HepG2 (cell line): ENCODE results near the gene RCAN2.

Experiments used
- ARHGAP35 ChIP-seq: sonication (generic); formaldehyde crosslinking; IDR thresholded peaks from 2 replicates; pipeline ENCODE4 v1.9.0; 2022; ENCODE audit warnings: mild to moderate bottlenecking, inconsistent platforms, moderate library complexity, missing genetic modification reagents, borderline replicate concordance
- BHLHE40 ChIP-seq: IDR thresholded peaks from 2 replicates; pipeline ENCODE4 v1.6.1; 2011; ENCODE audit warnings: low read length, improper control_type of control experiment
- SMAD1 ChIP-seq: sonication (generic); formaldehyde crosslinking; IDR thresholded peaks from 2 replicates; pipeline ENCODE4 v1.4.0; 2020; ENCODE audit warnings: missing genetic modification reagents, low read depth, mild to moderate bottlenecking, borderline replicate concordance
- ZBTB25 ChIP-seq: IDR thresholded peaks from 2 replicates; pipeline ENCODE4 v1.6.1; 2018; ENCODE audit warnings: missing genetic modification reagents
- ZNF850 ChIP-seq: sonication (generic); formaldehyde crosslinking; conservative IDR thresholded peaks from 2 replicates; pipeline ENCODE4 v1.9.0; 2021; ENCODE audit warnings: mild to moderate bottlenecking, missing genetic modification reagents
- TF ChIP-seq, protein P1 (sequence below): sonication (generic); formaldehyde crosslinking; IDR thresholded peaks from 2 replicates; pipeline ENCODE4 v1.5.1; 2020; ENCODE audit warnings: missing genetic modification reagents, mild to moderate bottlenecking, borderline replicate concordance
- TF ChIP-seq, protein P2 (sequence below): fragments of 450-650 bp; IDR thresholded peaks from 2 replicates; pipeline ENCODE4 v1.6.1; 2016
- TF ChIP-seq, protein P3 (sequence below): sonication (generic); formaldehyde crosslinking; IDR thresholded peaks from 2 replicates; pipeline ENCODE4 v1.4.0; 2020; ENCODE audit warnings: missing genetic modification reagents

DNA sequence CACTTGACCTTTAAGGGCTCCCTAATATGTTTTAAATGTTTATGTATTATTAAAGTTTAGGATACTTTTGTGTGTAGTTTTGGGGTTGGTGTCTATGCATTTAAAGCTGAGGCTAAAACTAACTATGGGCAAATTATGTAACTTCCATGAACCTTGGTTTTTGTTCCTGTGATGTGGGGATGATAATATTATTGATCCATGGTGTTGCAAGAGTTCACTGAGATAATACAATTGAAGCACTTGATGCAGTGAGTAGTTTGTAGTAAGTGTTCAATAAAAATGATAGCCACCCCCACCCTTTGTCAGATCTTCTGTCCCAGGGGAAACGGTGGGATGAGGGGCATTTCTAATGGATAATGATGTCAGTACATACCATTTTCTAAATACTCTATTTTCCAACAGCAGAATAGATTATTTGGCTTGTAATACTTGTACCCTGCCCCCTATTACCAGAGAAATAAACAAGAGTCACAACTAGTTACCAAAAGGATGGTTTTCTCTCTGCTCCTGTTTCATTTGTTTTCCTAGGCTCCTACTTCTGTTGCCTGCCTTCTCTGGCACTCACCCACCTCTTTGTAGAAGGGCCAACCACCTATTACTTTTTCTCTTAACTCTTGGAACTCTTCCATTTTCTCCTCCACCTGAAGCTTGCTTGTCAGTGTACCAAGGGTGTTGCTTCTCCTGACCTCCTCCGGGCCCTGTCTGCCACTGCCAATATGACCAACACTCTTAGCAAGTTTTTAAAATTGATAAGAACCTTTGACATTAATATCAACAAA lies 97.9 kb downstream of the RCAN2 start:
- TF ChIP-seq BHLHE40 (no peak), ZBTB25 (CRISPR knock-in tag) (no peak), ARHGAP35 (CRISPR knock-in tag) (no peak), ZNF850 (CRISPR knock-in tag) (no peak), SMAD1 (CRISPR knock-in tag) (no peak)
- TF ChIP-seq, protein P1, sequence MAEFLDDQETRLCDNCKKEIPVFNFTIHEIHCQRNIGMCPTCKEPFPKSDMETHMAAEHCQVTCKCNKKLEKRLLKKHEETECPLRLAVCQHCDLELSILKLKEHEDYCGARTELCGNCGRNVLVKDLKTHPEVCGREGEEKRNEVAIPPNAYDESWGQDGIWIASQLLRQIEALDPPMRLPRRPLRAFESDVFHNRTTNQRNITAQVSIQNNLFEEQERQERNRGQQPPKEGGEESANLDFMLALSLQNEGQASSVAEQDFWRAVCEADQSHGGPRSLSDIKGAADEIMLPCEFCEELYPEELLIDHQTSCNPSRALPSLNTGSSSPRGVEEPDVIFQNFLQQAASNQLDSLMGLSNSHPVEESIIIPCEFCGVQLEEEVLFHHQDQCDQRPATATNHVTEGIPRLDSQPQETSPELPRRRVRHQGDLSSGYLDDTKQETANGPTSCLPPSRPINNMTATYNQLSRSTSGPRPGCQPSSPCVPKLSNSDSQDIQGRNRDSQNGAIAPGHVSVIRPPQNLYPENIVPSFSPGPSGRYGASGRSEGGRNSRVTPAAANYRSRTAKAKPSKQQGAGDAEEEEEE (CRISPR knock-in tag): no peak
- TF ChIP-seq, protein P2, sequence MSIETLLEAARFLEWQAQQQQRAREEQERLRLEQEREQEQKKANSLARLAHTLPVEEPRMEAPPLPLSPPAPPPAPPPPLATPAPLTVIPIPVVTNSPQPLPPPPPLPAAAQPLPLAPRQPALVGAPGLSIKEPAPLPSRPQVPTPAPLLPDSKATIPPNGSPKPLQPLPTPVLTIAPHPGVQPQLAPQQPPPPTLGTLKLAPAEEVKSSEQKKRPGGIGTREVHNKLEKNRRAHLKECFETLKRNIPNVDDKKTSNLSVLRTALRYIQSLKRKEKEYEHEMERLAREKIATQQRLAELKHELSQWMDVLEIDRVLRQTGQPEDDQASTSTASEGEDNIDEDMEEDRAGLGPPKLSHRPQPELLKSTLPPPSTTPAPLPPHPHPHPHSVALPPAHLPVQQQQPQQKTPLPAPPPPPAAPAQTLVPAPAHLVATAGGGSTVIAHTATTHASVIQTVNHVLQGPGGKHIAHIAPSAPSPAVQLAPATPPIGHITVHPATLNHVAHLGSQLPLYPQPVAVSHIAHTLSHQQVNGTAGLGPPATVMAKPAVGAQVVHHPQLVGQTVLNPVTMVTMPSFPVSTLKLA: no peak
- TF ChIP-seq, protein P3, sequence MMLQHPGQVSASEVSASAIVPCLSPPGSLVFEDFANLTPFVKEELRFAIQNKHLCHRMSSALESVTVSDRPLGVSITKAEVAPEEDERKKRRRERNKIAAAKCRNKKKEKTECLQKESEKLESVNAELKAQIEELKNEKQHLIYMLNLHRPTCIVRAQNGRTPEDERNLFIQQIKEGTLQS (CRISPR knock-in tag): no peak
